IPS-15b (cell line): ENCODE data around the gene C14orf132.
A peak's percentile ranks its signal among the peaks of the same experiment; 100 is the strongest.

Source experiments
- H3K27me3 ChIP-seq: one replicate; pipeline ENCODE4 v1.6.1; 2013; ENCODE audit warnings: low read length; ENCODE audit not compliant: control insufficient read depth, insufficient read depth
- H3K36me3 ChIP-seq: one replicate; pipeline ENCODE4 v1.6.1; 2013; ENCODE audit warnings: low read length; ENCODE audit not compliant: control insufficient read depth, insufficient read depth
- H3K4me1 ChIP-seq: one replicate; pipeline ENCODE4 v1.6.1; 2013; ENCODE audit warnings: mild to moderate bottlenecking, low read length; ENCODE audit not compliant: control insufficient read depth, insufficient read depth
- H3K4me3 ChIP-seq: one replicate; pipeline ENCODE4 v1.5.1; 2013; ENCODE audit warnings: low read depth, low read length
- H3K9ac ChIP-seq: one replicate; pipeline ENCODE4 v1.6.1; 2013; ENCODE audit warnings: low read depth, mild to moderate bottlenecking, low read length
- H3K9me3 ChIP-seq: one replicate; pipeline ENCODE4 v1.6.1; 2013; ENCODE audit warnings: mild to moderate bottlenecking, low read length; ENCODE audit not compliant: control insufficient read depth, insufficient read depth

Gene C14orf132

GRCh38 chr14:96088911-96089310, 49.7 kb downstream of the C14orf132 start:
- Histone ChIP-seq H3K9ac (no peak overlapping the region), H3K36me3 (no peaks in the 10 kb centered on the region), H3K4me3 (no peak overlapping the region), H3K9me3 (no peaks in the 10 kb centered on the region), H3K4me1 (no peaks in the 10 kb centered on the region), H3K27me3 (no peaks in the 10 kb centered on the region)

- Histone ChIP-seq H3K36me3 (no peaks in the 10 kb centered on the region), H3K4me1 (no peaks in the 10 kb centered on the region), H3K9ac (no peak overlapping the region), H3K4me3 (no peak overlapping the region), H3K9me3 (no peaks in the 10 kb centered on the region), H3K27me3 (no peaks in the 10 kb centered on the region)
These were observed 50.2 kb downstream of the C14orf132 start for GRCh38 chr14:96089401-96089800.

- peaks cover 2% of the 10 kb centered on the region for H3K4me1 ChIP-seq
- H3K9ac ChIP-seq: no peak overlapping the region
- H3K4me3 ChIP-seq: no peak overlapping the region
- no peaks in the 10 kb centered on the region for H3K36me3 ChIP-seq
- H3K9me3 ChIP-seq: no peaks in the 10 kb centered on the region
- no peaks in the 10 kb centered on the region for H3K27me3 ChIP-seq
These were observed 51.4 kb downstream of the C14orf132 start for GRCh38 chr14:96090441-96091148.

GRCh38 chr14:96091149-96091693, 52.1 kb downstream of the C14orf132 start:
- Histone ChIP-seq H3K4me1 (peaks cover 2% of the 10 kb centered on the region), H3K9ac (no peak overlapping the region), H3K36me3 (no peaks in the 10 kb centered on the region), H3K9me3 (no peaks in the 10 kb centered on the region), H3K4me3 (no peak overlapping the region), H3K27me3 (no peaks in the 10 kb centered on the region)

- no peaks in the 10 kb centered on the region for H3K27me3 ChIP-seq
- H3K36me3 ChIP-seq: no peaks in the 10 kb centered on the region
- no peak overlapping the region for H3K9ac ChIP-seq
- H3K9me3 ChIP-seq: no peaks in the 10 kb centered on the region
- H3K4me1 ChIP-seq: peaks cover 4% of the 10 kb centered on the region
- no peak overlapping the region for H3K4me3 ChIP-seq
These were observed 52.8 kb downstream of the C14orf132 start for GRCh38 chr14:96091941-96092411.

GRCh38 chr14:96092936-96093335, 53.8 kb downstream of the C14orf132 start:
- peaks cover 4% of the 10 kb centered on the region for H3K4me1 ChIP-seq
- H3K9me3 ChIP-seq: no peaks in the 10 kb centered on the region
- no peak overlapping the region for H3K4me3 ChIP-seq
- H3K9ac ChIP-seq: no peak overlapping the region
- H3K36me3 ChIP-seq: no peaks in the 10 kb centered on the region
- H3K27me3 ChIP-seq: no peaks in the 10 kb centered on the region

- peaks cover 4% of the 10 kb centered on the region for H3K4me1 ChIP-seq
- no peak overlapping the region for H3K9ac ChIP-seq
- no peaks in the 10 kb centered on the region for H3K36me3 ChIP-seq
- no peaks in the 10 kb centered on the region for H3K9me3 ChIP-seq
- H3K27me3 ChIP-seq: no peaks in the 10 kb centered on the region
- no peak overlapping the region for H3K4me3 ChIP-seq
These were observed 55.0 kb downstream of the C14orf132 start for GRCh38 chr14:96094211-96094610.

GRCh38 chr14:96094656-96095055, 55.5 kb downstream of the C14orf132 start:
- H3K27me3 ChIP-seq: no peaks in the 10 kb centered on the region
- no peaks in the 10 kb centered on the region for H3K9me3 ChIP-seq
- H3K36me3 ChIP-seq: no peaks in the 10 kb centered on the region
- peaks cover 4% of the 10 kb centered on the region for H3K4me1 ChIP-seq
- no peak overlapping the region for H3K9ac ChIP-seq
- H3K4me3 ChIP-seq: no peak overlapping the region

- Histone ChIP-seq H3K4me1 (peaks cover 4% of the 10 kb centered on the region), H3K36me3 (no peaks in the 10 kb centered on the region), H3K4me3 (no peak overlapping the region), H3K27me3 (no peaks in the 10 kb centered on the region), H3K9ac (no peak overlapping the region), H3K9me3 (no peaks in the 10 kb centered on the region)
These were observed 55.9 kb downstream of the C14orf132 start for GRCh38 chr14:96095058-96095457.

- H3K27me3 ChIP-seq: no peaks in the 10 kb centered on the region
- H3K36me3 ChIP-seq: no peaks in the 10 kb centered on the region
- no peaks in the 10 kb centered on the region for H3K9me3 ChIP-seq
- peaks cover 4% of the 10 kb centered on the region for H3K4me1 ChIP-seq
- H3K9ac ChIP-seq: peak overlapping the region; percentile 37
- H3K4me3 ChIP-seq: no peak overlapping the region
These were observed 56.7 kb downstream of the C14orf132 start for GRCh38 chr14:96095581-96096476.

GRCh38 chr14:96096639-96097610, 57.8 kb downstream of the C14orf132 start:
- no peaks in the 10 kb centered on the region for H3K27me3 ChIP-seq
- no peak overlapping the region for H3K4me3 ChIP-seq
- H3K9me3 ChIP-seq: no peaks in the 10 kb centered on the region
- peaks cover 4% of the 10 kb centered on the region for H3K4me1 ChIP-seq
- H3K36me3 ChIP-seq: no peaks in the 10 kb centered on the region
- H3K9ac ChIP-seq: no peak overlapping the region
